ENCODE results near the gene AQP7.
A peak's percentile ranks its signal among the peaks of the same experiment; 100 is the strongest.
"Not testable (repeated sequence)": the region's sequence is repeated elsewhere in the genome, so short reads cannot be mapped to it uniquely, and the experiment has no call there.

AQP7 gene

DNA sequence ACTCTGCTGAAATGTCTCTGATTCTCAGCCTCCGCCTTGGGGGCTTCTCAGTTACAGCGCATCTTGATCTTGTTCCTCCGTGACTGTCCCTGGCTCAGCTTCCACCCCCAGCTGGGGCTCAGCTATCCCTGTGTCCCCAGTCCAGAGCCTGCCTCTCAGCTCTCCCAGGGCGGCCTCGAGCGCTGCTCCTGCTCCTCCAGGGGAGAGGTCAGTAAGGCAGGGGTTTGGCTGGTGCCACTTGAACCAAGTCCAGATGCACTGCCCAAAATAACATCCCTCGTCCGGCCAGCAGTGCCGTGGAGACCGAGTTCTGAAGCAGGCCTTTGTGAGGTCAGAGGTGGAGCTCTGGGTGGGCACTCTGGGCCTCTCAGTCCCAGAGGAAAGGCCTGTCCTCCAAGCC lies at the start of gene AQP7:
TSS of gene AQP7 (minus strand) at position 198 of the 400 bp plus-strand sequence. CDS start 1,306 bp downstream, outside the sequence.
- not testable (repeated sequence) for DNase-seq

DNA sequence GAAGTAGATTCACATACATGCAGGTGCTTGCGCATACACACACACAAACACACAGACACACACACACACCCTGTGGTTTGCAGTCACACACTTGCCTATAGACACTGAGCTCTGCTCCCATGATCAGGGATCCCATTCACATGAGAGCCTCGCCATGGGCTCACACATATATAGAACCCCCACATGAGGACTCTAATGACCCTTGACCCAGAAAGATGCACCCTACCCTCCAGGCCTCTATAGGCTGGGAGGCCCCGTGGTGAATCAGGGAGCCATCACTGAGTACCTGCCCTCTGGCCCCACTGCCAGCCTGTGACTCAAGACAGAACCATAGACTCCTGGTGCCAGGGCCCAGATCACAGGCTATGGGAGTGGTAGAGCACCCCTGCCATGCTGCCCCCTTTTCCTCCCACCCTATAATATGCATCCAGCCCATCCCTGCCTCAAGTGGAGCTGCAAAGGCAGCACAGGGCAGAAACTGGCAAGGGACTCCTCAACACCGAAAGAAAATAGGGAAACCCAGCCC lies 48.3 kb upstream of the AQP7 start:
- no peak for DNase-seq

DNA sequence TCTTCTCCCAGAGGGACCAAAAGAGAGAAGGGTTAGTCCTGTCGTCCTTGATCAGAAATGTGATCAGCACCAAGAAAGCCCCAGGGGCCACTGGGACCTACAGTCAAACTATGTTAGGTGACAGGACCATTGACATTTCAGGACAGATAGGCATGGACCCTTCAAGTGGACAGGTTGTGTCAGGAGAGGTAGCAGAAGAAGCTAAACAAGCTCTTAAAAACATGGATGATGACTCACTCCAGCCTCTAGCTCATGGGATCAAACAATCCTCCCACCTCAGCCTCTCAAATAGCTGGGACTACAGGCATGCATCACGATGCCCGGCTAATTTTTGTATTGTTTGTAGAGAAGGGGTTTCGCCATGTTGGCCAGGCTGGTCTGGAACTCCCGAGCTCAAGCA lies 47.3 kb upstream of the AQP7 start:
- no peak for DNase-seq

DNA sequence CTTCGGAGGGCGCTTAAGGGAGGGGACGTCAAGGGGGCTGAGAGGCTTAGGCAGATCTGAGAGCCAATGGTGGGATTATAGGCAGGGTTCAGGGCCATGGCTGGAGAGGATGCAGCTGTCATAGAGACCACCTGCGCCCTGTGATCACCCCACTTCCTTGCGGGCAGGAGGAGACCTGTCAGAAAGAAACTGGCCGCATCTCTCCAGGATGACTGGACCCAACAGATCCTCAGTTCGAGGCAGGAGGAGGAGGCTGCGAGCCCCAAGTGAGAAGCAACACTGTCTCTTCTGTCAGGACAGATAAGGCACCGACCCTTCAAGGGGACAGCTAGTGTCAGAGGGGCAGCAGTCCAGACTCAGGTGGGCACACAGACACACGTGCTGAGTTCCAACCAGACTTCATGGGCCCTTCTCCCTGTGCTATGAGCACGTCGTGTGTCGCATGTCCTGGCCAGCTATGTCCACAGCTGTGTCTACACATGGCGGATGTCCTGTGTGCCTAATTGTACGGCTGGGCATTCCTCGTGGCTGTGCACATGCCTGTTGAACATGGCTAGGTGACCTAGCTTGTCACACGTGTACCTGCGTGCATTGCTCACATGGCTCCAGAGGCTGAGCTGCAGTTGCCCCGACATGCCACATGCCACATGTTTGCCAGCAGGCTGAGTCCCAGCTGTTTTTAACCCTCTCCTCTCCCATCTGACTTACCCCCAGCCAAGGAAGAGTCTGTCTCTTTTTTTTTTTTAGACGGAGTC lies 45.6 kb upstream of the AQP7 start:
- DNase-seq: no peak

DNA sequence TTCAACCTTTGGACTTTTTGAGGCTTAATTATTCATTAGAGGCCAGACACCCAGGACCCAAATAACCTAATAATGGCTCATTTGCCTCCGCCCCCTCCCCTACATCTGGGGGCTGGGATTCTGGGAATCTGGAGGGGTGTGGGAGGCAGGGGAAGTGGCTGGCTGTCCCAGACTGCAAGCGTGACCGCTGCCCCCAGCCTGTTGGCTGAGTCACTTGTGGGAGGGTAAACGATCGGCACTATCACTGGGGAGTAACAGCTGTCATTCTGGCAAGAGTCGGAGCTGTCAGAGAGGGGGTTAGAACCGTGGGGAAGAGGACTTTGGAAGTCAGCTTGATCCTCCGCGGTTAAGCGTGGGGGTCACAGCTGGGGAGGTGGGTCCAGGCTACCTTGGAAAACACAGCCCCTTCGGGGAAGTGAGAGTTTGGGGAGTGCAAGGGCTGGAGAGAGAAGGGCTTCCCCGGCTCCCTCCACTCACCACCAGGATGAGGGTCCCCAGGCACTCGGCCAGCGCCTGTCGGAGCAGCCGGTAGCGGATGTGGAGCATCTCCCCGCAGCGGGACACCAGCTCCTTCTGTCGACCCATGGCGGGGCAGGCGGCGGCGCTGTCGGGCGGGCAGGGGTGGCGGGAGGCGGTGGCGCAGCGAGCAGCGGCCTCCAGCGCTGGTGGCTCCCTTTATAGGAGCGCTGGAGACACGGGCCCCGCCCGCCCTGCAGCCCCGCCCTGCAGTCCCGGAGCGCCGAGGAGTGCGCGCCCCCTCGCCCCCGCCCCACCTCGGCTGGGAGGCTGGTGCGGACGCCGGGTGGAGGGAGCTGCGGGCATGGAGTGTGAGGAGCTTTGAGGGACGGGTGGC lies 44.8 kb upstream of the AQP7 start, which contains the start of gene AQP3:
TSS of gene AQP3 (minus strand) at position 648 of the 853 bp plus-strand sequence. CDS start at position 585, 63 bp downstream.
- peak in 27 of 56 donors; percentile 3 to 61 (median 19) for DNase-seq

DNA sequence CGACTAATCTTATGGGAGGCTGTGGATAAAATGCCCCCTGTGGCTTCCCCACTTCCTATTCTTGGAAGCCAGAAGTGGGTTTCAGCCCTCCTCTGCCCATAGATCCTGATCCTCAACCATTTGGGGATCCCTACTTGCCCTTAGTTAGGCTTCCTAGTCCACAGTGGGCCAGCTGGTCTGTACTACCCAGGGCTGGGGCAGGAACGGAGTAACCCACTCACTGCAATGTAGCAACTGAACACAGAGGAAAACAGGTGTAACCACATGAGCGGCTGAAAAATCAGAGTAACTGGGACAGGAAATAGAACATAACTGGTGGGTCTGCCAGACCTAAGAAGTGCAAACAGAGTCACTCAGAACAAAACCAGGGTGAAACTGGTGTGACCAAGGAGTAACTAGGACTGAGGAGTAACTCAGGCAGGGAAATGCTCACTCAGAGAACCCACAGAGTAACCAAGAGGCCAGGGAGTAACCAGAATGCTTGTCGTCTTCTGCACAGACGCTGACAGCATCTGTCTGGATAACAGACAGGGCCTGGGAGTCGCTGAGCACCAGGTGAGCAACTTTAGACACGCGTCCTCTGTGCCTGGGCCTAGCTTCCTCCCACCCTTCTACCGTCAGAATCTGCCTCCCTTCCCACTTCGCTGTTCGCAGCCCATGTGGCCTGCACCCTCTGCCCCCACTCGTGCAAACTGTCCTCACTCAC lies 44.0 kb upstream of the AQP7 start:
- DNase-seq: no peak

DNA sequence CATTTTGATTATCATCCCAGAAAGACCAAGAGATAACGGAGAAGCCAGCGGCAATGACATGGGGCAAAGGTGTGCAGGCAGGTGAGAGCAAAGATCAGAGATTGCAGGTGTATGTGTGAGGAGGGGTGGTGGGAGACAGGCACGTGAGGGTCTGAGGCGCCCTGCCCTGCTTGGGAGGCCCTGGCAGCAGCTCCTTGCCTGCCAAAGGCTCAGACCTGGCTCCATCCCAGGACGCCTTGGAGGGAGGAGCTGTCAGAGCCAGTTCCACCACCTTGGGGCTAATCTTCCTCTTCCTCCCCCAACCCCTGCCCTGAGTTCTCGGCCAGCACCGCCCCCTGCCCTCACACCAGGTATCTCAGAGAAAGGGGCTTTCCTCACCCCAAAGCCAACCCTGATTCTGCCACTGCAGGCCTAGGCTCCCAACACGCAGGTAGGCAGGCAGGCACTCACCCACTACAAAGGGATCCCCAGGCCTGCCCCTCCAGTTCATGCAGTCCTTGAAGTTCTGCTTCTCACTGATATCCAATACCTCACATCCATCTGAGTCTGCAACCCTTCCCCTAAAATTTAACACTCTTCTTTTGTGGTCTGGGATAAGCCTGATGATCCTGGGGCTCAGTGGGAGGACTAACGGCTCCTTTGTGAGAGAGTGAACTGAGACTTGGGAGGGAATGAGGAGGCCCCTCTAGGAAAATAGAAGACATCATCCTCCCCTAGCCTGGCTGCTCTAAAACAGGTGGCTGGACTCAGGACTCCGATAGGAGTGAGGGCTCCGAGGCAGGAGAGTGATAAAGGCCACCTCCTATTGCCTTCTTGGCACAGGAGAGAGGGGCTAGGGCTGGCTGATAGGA lies 43.2 kb upstream of the AQP7 start:
- no peak for DNase-seq

DNA sequence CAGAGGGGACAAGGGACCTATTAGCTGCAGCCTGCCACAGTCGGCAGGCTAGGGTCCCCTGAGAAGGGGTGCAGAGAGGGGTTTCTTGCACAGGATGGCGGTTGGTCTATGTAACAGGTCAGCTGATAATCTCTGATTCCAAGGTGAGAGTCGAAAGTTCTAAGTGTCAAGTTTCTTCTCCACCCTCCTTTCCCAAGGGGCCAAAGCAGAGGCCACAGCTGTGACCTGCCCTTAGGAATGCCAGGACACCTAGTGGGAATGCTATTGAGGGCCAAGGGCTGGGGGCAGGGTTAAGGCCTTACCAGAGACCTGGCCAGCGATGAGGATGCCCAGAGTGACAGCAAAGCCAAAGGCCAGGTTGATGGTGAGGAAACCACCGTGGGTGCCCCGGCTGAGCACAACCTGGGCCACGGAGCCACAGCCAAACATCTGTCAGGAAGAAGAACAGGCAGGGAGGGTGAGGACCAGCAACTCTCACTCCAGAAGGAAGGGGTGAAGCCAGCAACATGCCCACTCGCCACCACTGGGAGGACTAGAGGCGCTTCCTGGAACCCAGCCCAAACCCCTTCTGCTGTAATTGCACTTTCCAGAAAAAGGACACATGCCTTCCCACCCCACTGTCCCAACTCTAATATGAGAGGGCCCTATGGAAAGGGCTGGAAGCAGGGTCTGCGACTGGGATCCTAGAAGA lies 41.2 kb upstream of the AQP7 start:
- DNase-seq: no peak

DNA sequence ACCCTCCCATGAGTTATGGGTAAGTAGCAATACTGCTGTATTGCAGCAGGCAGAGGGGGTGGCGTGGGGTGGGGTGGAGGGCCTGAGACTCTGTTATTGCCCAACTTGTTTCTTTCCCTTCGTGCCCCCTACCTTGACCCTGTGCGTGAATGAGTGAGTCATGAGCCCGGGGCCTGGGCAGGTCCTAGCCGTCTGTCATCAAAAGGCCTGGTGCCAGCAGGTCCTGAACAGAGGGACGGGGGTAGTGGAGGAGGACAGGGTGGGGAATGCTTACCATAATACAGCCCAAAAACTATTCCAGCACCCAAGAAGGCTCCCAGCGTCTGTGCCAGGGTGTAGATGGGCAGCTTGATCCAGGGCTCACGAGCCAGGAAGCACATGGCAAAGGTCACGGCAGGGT lies 40.7 kb upstream of the AQP7 start:
- no peak for DNase-seq

DNA sequence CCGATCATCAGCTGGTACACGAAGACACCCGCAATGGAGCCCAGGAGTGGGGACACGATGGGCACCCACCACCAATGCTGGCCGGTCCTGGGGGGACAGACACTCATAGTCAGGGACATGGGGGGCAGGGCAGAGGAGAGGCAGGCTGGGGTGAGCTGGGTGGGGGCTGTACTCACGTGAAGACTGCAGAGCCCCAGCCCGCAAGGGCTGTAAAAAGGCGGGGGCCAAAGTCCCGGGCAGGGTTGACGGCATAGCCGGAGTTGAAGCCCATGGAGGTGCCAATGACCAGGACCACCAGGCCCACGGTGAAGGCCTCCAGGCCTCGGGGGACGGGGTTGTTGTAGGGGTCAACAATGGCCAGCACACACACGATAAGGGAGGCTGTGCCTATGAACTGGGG lies 39.8 kb upstream of the AQP7 start:
- no peak for DNase-seq

DNA sequence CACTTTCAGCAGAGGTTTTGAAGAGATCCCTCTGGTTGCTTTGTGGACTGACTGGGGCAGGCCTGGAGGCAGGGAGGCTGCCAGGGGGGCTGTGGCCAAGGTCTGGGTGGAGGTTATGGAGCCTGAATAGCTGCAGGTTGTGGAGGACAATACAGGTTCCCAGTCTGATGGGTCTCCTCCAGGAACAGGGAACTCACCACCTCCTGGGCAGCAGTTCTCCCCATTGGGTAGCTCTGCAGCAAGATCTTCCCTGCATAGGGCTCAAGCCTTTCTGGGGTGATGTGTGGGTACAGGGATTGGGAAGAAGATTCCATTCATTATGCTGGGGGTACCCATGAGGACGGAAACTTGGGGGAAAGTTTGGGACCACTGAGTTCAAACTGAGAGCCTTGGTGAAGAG lies 38.2 kb upstream of the AQP7 start:
- no peak for DNase-seq

DNA sequence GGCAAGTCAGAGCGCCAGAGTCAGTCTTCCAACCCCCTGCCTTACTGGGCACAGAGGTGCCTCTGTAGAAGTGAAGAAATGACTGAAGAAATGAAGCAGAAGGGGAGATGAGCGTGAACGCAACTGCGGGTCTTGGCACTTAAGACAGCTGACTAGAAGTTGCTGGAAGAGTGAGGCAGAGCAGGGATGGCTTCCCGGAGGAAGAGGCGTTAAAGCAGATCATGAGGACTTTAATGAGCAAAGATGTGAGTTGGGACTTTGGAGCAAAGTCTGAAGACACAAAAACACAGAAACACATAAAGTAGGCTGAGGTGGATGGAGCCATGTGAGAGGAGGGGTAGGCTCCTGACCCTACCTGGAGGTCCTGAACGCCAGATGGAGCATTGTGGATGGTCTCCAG lies 37.8 kb upstream of the AQP7 start:
- no peak for DNase-seq

DNA sequence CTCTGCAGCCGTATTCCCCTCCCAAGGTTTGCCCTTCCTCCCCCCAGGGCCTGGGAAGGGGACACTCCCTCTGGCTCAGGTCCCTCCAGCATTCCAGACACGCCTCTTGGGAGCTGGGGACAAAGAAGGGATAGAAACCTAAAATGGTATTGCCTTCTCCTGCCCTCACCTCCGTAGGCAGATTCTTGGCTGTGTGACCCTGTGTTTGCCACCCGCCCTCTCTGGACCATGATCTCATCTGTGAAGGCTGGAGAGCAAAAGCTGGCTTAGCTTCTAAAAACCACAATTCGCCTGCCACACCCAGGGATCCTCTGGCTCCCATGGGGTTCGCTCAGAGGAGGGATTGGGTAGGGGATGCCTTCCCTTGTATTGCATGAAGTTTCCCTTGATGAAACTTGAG lies 37.4 kb upstream of the AQP7 start:
- DNase-seq: no peak

DNA sequence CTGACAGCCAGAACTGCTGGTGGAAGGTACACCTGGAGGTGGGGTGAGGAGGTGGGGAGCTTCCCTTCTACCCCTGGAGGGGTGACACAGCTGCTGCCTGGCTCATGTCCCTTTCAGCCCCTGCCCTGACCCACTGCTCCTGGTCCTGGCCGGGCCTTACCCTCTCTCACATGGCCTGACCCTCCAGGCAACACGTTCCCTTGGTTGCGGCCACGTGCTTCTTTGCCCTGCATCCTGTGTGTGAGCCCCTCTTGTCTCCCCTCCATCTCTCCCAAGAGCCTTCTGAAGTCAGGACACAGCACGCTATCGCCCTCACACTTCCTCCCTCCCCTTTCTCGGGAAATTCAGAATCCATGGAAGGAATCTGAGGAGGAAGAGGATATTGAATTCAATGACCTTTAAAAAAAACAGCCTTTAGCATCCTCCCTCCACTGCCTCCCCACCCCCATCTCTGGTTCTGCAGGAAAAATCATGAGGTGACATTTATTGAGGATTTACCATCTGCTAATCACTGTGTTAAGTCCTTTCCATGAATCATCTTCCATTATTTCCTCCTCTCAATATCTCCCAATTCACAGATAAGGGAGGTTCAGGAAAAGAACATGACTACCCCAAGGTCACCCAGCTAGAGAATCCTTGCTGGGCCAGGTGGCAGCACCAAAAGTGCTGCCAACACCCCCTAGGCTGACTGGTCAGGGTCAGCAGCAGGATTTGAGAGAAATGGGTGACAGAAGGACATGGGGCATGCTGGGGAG lies 36.7 kb upstream of the AQP7 start:
- DNase-seq: no peak

DNA sequence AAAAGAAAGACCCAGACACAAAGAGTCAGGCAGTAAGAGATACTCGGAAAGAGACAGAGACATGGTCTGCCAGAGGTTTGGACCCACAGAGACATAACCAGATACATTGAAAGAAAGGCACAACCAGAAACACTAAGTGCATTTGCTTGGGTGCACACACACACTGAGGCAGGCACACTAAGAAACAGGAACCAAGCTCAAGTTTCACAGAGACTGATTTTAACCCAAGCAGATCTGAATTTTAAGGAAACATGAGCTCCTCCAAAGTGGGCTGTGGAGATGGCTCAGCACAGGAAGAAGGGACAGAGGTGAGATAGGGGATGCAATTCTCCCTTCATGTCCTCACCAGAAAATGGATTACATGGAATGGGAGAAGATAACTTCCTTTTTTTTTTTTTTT lies 35.5 kb upstream of the AQP7 start:
- DNase-seq: no peak

DNA sequence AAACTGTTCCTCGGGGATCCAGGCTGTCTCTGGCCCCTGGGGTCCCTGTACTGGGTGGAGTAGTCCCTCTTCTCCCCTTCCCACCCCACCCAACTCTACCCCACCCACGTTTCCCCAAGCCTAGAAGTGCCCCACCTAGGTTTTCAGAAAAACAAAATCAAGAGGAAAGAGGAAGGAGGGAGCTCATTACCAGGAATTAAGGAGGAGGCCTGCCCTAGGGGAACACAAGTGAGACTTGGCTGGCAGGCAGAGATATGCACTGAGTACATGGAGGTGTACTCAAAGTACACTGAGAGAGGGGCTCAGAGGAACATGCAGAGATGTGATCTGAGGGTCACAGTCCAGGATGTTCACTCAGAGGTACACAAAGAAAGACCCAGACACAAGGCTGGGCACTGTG lies 34.8 kb upstream of the AQP7 start:
- no peak for DNase-seq

DNA sequence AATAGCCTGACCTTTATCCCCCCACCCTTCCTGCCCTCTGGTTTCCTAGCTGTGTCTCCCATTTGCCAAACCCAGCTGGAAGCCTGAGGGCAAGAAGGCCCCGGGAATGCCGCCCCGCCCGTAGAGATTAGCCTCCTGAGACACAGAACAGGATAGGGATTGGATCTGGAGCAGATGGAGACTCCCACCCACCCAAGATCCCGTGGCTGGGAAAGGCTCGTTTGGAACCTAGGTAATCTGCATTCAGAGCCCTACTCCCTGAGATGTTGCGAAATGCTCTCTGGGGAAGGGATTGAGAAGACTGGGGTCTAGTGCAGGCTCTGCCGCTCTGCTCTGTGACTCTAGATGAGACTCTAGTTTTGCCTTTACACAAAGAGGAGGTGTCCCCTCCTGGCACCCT lies 34.1 kb upstream of the AQP7 start:
- DNase-seq: no peak

DNA sequence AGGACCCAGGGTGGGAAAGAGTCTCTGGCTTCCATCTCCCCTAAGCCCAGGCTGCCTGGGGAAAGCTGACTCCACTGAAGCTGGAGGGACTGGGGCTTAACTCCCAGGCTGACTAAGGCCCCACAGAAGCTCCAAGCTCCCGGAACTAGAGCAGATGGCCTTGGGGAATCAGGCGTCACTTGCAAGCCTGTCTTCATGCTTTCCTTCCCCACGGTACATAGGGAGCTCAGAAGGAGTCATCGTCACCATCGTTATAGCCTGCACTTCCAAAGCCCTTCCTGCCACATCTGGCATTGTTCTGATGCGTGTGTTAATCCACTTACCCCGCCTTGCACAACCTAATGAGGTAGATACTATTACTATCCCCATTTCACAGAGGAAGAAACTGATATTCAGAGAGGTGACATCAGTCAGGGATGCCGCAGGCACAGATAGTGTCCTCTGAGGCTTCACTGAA lies 33.5 kb upstream of the AQP7 start:
- no peak for DNase-seq
